Endodermal cell (in vitro differentiated cells): ENCODE results near the gene TMEM129. TPM values are rescaled to one million over a fixed set of nuclear protein-coding genes. Genes with fewer than 3 reads are reported as not detected.

Experiments used
- DNase-seq: peaks from one replicate; pipeline ENCODE4 v3.0.0-alpha.2; 2017
- H3K27ac ChIP-seq: 2 replicates; pipeline ENCODE4 v1.5.1; 2013; ENCODE audit warnings: mild to moderate bottlenecking, low read depth, low read length, moderate library complexity
- H3K27me3 ChIP-seq: 2 replicates; pipeline ENCODE4 v1.6.1; 2013; ENCODE audit warnings: mild to moderate bottlenecking, low read length, moderate library complexity; ENCODE audit not compliant: insufficient read depth, control insufficient read depth, poor library complexity, severe bottlenecking
- H3K36me3 ChIP-seq: 2 replicates; pipeline ENCODE4 v1.7.0; 2013; ENCODE audit warnings: mild to moderate bottlenecking, low read length, moderate library complexity; ENCODE audit not compliant: control insufficient read depth, insufficient read depth
- H3K4me1 ChIP-seq: one replicate; pipeline ENCODE4 v1.7.0; 2013; ENCODE audit warnings: low read length; ENCODE audit not compliant: control insufficient read depth, insufficient read depth
- H3K4me3 ChIP-seq: 2 replicates; pipeline ENCODE4 v1.5.1; 2013; ENCODE audit warnings: mild to moderate bottlenecking, low read length, moderate library complexity
- H3K9ac ChIP-seq: 2 replicates; pipeline ENCODE4 v1.6.1; 2013; ENCODE audit warnings: mild to moderate bottlenecking, low read length, moderate library complexity; ENCODE audit not compliant: poor library complexity, severe bottlenecking; ENCODE audit errors: extremely low read depth
- H3K9me3 ChIP-seq: 2 replicates; pipeline ENCODE4 v1.6.1; 2013; ENCODE audit warnings: mild to moderate bottlenecking, low read length, moderate library complexity; ENCODE audit not compliant: control insufficient read depth
- H3K27ac Mint-ChIP-seq: 2 replicates; pipeline ENCODE4 v1.8.0; 2020; ENCODE audit warnings: mixed read lengths
- H3K27me3 Mint-ChIP-seq: 2 replicates; pipeline ENCODE4 v1.8.0; 2021; ENCODE audit warnings: mild to moderate bottlenecking, mixed read lengths; ENCODE audit not compliant: insufficient read depth
- H3K36me3 Mint-ChIP-seq: 2 replicates; pipeline ENCODE4 v1.8.0; 2020; ENCODE audit warnings: low read depth, mixed read lengths
- H3K4me1 Mint-ChIP-seq: 2 replicates; pipeline ENCODE4 v1.8.0; 2020; ENCODE audit warnings: mixed read lengths
- H3K4me3 Mint-ChIP-seq: 2 replicates; pipeline ENCODE4 v1.8.0; 2020; ENCODE audit warnings: mild to moderate bottlenecking, moderate library complexity, mixed read lengths
- H3K9me3 Mint-ChIP-seq: 2 replicates; pipeline ENCODE4 v1.8.0; 2020; ENCODE audit warnings: mild to moderate bottlenecking, mixed read lengths
- CTCF ChIP-seq: fragments of 200-600 bp; sonication (generic); conservative IDR thresholded peaks from 2 replicates; pipeline ENCODE4 v1.5.0; 2021; ENCODE audit warnings: antibody characterized with exemption, mild to moderate bottlenecking
- WGBS, 2 experiments: methylation state at CpG; one replicate each; pipeline versions ENCODE4 v1.1.5 to v1.1.7; 2013; ENCODE audit warnings: missing lambda C conversion rate in 2 of 2, mixed read lengths in 1 of 2; ENCODE audit not compliant: insufficient coverage in 1 of 2, insufficient read length in 1 of 2; 5-methylcytosine and 5-hydroxymethylcytosine counted together
- total RNA-seq, 2 donors: library from RNA; stranded (reverse); fragmentation: NEBNext Ultra II Directional in 1 of 2; extraction: Animal tissue kit (Norgen Biotek cat#: 25700) in 1 of 2; gene quantifications; 2 replicates in 1 of 2; 3 replicates in 1 of 2; pipeline ENCODE4 v1.2.1, GENCODE V29; 2021

The TMEM129 gene
- total RNA-seq, 2 donors from 2014 or later = 33.6 to 41.7 TPM

DNA sequence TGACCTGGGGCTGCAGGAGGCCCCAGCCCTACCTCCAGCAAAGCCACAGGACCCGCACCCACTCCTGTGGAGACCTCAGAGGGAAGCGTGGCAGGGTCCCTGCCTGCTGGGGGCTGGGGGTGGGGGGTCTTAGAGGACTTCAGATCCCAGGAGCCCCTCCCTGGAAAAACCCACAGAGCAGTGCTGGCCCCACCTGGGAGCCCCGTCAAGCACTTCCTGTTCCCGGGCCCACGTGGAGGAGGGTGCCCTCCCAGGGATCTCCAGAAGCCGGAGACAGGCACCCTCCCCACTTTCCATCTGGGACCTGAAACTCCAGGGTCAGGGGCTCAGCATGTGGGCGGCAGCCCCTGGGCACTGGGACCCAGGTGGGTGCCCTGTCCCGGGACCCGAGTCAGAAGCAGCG, 32.2 kb upstream of the TMEM129 start:
- H3K4me1 Mint-ChIP-seq = peaks cover 4% of the 10 kb centered on the region
- H3K27me3 ChIP-seq = no peaks in the 10 kb centered on the region
- no peak overlapping the region for H3K9ac ChIP-seq
- no peak for TF ChIP-seq CTCF
- H3K9me3 Mint-ChIP-seq = no peaks in the 10 kb centered on the region
- no peak overlapping the region for H3K4me3 ChIP-seq
- H3K4me3 Mint-ChIP-seq = no peak overlapping the region
- H3K27me3 Mint-ChIP-seq = no peaks in the 10 kb centered on the region
- WGBS, 2 experiments = 82 to 86% methylated on average over 7 to 10 of the region's 10 CpGs
- no peaks in the 10 kb centered on the region for H3K36me3 ChIP-seq
- DNase-seq = no peak
- H3K36me3 Mint-ChIP-seq = no peaks in the 10 kb centered on the region
- H3K9me3 ChIP-seq = no peaks in the 10 kb centered on the region
- no peak overlapping the region for H3K27ac ChIP-seq
- no peaks in the 10 kb centered on the region for H3K4me1 ChIP-seq
- H3K27ac Mint-ChIP-seq = no peak overlapping the region

DNA sequence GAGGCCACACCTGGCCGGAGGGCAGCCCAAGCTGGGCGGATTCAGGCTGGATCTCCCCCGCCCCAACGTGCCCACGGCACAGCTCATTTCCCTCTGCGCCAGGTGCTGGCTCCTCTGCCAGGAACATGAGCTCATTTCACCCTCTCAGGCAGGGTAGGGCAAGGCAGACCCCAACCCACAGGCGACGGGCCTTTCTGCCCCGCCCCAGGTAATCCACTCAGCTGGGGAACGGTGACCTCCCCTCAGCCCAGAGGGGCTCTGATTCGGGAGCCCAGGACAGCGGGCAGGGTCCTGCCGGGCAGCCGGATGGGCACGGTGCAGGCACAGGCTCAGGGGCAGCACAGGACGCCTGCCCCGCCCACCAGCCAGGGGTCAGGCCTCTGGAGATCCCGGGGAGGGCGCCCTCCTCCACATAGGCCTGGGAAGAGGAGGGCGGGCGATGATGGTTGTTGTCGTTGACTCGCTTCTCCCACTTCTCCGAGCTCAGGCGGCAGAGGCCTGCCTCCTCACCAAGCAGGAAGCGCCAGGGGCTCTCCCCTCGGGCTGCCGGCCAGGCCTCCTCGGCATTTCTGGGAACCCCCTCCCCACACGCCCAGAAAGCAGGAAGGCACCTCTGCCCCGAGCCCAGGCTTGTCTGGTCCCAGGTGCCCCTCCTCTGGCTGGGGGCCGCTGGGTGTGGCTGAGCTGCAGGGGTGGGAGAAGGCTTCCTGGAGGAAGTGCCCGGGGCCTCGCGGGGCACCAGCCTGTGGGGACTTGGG, 31.3 kb upstream of the TMEM129 start:
- no peak overlapping the region for H3K27ac ChIP-seq
- no peaks in the 10 kb centered on the region for H3K4me1 ChIP-seq
- no peaks in the 10 kb centered on the region for H3K9me3 ChIP-seq
- 85 to 90% methylated on average over 13 to 35 of the region's 35 CpGs for WGBS, 2 experiments
- no peaks in the 10 kb centered on the region for H3K36me3 ChIP-seq
- Mint-ChIP-seq H3K4me3 (no peak overlapping the region), H3K9me3 (no peaks in the 10 kb centered on the region), H3K27ac (no peak overlapping the region), H3K27me3 (no peaks in the 10 kb centered on the region), H3K36me3 (no peaks in the 10 kb centered on the region), H3K4me1 (no peaks in the 10 kb centered on the region)
- peak; percentile 78 for DNase-seq
- no peak for TF ChIP-seq CTCF
- no peak overlapping the region for H3K9ac ChIP-seq
- H3K4me3 ChIP-seq = no peak overlapping the region
- H3K27me3 ChIP-seq = no peaks in the 10 kb centered on the region

- no peaks in the 10 kb centered on the region for H3K4me1 Mint-ChIP-seq
- H3K27ac Mint-ChIP-seq = no peak overlapping the region
- DNase-seq = no peak
- WGBS, 2 experiments = 85 to 92% methylated on average over 4 to 8 of the region's 8 CpGs
- Histone ChIP-seq H3K27ac (no peak overlapping the region), H3K9me3 (no peaks in the 10 kb centered on the region), H3K36me3 (no peaks in the 10 kb centered on the region), H3K9ac (no peak overlapping the region), H3K4me1 (no peaks in the 10 kb centered on the region), H3K4me3 (no peak overlapping the region), H3K27me3 (no peaks in the 10 kb centered on the region)
- no peaks in the 10 kb centered on the region for H3K36me3 Mint-ChIP-seq
- H3K27me3 Mint-ChIP-seq = no peaks in the 10 kb centered on the region
- no peak for TF ChIP-seq CTCF
- H3K4me3 Mint-ChIP-seq = no peak overlapping the region
- no peaks in the 10 kb centered on the region for H3K9me3 Mint-ChIP-seq
Observed at GRCh38 chr4:1751919-1752283, 30.8 kb upstream of the TMEM129 start.
